ENCODE results near the gene CD226. TPM values are rescaled to one million over a fixed set of nuclear protein-coding genes. Genes with fewer than 3 reads are reported as not detected.
A peak's percentile ranks its signal among the peaks of the same experiment; 100 is the strongest.
"Not testable (repeated sequence)": the region's sequence is repeated elsewhere in the genome, so short reads cannot be mapped to it uniquely, and the experiment has no call there.

Gene CD226
- total RNA-seq, 2 donors from 2014 or later: 42.4 to 86.5 TPM

GRCh38 chr18:69870736-69871135 lies 76.9 kb downstream of the CD226 start:
- no peak overlapping the region for H3K27ac Mint-ChIP-seq
- DNase-seq (ENCODE audit: low spot score in 2 of 2): no peak

DNA sequence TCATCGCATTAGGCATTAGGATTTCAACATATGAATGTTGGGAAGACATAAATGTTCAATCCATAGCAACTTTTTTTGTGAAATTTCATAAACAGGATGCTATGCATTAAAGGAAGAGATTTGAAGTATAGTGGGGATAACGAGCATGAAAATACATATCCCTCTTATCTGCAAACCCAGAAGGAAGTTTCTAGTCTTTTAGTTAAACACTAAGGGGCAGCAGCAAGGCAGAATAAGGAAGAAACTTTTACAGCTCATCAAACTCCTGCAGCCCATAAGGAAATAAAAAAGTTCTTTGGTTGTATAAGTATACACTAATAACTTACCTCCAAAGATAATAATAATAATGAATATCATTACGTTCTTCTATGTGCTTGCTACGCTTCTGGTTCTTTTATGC lies 81.5 kb downstream of the CD226 start:
- peaks cover 0 to 3% of the 10 kb centered on the region in 2 donors for H3K9me3 Mint-ChIP-seq
- no peak overlapping the region for H3K27ac Mint-ChIP-seq
- ATAC-seq (no peak), DNase-seq (ENCODE audit: low spot score in 2 of 2) (no peak)
- H3K36me3 Mint-ChIP-seq: peaks cover 14 to 56% of the 10 kb centered on the region in 2 donors

More at GRCh38 chr18:69870736-69871135, 76.9 kb downstream of the CD226 start:
- ATAC-seq: no peak
- Mint-ChIP-seq H3K9me3 (no peaks in the 10 kb centered on the region), H3K36me3 (peaks cover 19 to 51% of the 10 kb centered on the region in 2 donors)

- peaks cover 11 to 51% of the 10 kb centered on the region in 2 donors for H3K36me3 Mint-ChIP-seq
Measured at GRCh38 chr18:69865776-69866175, 81.9 kb downstream of the CD226 start.

GRCh38 chr18:69864802-69865201 lies 82.9 kb downstream of the CD226 start:
- H3K9me3 Mint-ChIP-seq; DNase-seq (ENCODE audit: low spot score in 2 of 2): not testable (repeated sequence)
- ATAC-seq: peak; percentile 53 to 71
- peaks cover 11 to 47% of the 10 kb centered on the region in 2 donors for H3K36me3 Mint-ChIP-seq
- peak overlapping the region in 1 of 2 donors; percentile 50 for H3K27ac Mint-ChIP-seq

More at GRCh38 chr18:69865776-69866175, 81.9 kb downstream of the CD226 start:
- DNase-seq (ENCODE audit: low spot score in 2 of 2) (no peak), ATAC-seq (no peak)
- Mint-ChIP-seq H3K27ac (no peak overlapping the region), H3K9me3 (peaks cover 0 to 3% of the 10 kb centered on the region in 2 donors)

GRCh38 chr18:69858897-69859296 lies 88.8 kb downstream of the CD226 start:
- no peak for DNase-seq (ENCODE audit: low spot score in 2 of 2)
- ATAC-seq: no peak
- Mint-ChIP-seq H3K36me3 (peaks cover 25 to 28% of the 10 kb centered on the region in 2 donors), H3K27ac (no peak overlapping the region), H3K9me3 (peaks cover 0 to 3% of the 10 kb centered on the region in 2 donors)

DNA sequence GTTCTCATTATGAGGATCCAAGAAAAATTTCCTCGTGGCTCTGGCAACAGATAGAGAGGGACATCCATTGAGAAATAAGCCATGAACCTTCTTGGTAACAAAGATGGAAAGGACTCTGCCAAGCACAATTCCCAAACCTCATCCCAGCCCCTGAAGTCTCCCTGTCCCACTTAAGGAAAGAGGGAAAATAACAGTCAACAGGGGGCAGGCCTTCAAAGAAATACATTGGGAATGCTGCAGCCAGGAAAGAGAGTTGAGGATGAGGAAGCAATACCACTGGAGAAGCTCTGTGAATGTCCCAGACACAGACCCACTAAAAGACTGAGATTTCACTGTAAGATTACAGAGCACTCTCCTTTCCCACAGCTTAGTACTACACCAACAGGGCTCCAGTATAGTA lies 93.2 kb downstream of the CD226 start:
- H3K27ac Mint-ChIP-seq: no peak overlapping the region

DNA sequence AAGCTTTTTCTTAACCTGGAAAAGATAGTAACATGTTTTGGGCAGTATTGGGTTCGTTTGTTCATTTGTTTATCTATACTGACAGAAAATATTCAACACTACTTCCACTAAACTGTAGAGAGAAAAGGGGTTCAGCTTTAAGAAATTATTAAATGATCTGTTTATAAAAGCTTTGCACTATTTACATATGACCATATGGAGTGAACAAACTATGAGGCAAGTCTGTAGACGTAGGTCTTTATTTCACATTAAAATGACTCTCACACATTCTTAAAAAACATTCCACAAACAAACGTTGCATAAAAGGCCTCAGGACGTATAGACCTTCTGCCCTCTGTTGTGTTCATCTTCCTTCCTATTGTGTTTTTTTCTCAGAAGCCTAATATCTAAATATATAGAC lies 94.6 kb downstream of the CD226 start:
- ATAC-seq (no peak), DNase-seq (ENCODE audit: low spot score in 2 of 2) (no peak)
- H3K27ac Mint-ChIP-seq: no peak overlapping the region
- peaks cover 15 to 23% of the 10 kb centered on the region in 2 donors for H3K36me3 Mint-ChIP-seq
- H3K9me3 Mint-ChIP-seq: no peaks in the 10 kb centered on the region

More for the DNA sequence above, 93.2 kb downstream of the CD226 start:
- no peak for DNase-seq (ENCODE audit: low spot score in 2 of 2)
- ATAC-seq: no peak
- Mint-ChIP-seq H3K36me3 (peaks cover 19 to 23% of the 10 kb centered on the region in 2 donors), H3K9me3 (no peaks in the 10 kb centered on the region)

DNA sequence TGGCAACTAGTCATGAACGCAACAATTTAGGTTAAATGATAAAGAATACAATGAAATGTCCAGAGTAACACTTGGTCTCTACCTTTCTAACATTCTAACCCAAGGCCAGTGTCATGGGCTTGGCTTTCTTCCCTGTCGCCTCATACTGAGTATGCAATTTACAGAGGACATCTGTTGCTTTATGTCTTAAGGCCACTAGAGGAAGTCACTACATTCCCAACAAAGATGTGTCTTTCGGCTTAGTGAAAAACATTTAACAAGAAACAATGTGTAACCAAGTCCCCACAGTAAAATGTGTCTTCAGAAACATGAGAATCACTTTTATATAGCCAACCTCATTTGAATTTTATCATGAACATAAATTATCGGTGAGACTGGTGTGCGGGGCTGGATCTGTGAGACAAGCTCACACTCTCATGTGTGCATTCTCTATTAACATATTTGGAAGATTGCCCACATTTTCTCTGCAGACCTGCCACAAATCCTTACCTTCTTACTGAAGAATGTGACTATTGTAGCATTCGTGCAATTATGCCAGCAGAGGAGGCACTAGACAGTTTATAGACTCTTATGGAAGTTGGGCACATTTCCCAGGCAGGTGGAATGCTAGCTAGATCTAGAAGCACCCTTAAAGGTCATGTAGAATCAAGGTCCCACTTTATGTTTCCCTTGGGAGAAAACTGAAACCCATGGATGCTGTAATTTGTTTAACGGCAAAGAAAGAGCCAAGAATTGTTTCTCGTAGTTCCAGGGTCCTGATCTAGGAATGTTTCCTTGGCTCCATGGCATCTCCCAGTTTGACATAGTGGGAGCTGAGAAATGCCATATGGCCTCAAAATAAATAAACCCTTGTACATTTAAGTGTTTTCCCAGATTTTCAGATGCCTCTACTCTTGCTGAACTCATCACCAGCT lies 101.8 kb downstream of the CD226 start:
- ATAC-seq: no peak
- H3K9me3 Mint-ChIP-seq: no peaks in the 10 kb centered on the region
- DNase-seq (ENCODE audit: low spot score in 2 of 2): no peak
- no peak overlapping the region for H3K27ac Mint-ChIP-seq
- no peaks in the 10 kb centered on the region for H3K36me3 Mint-ChIP-seq

GRCh38 chr18:69844656-69845055 lies 103.0 kb downstream of the CD226 start:
- ATAC-seq: no peak
- H3K27ac Mint-ChIP-seq: no peak overlapping the region
- no peaks in the 10 kb centered on the region for H3K9me3 Mint-ChIP-seq
- H3K36me3 Mint-ChIP-seq: peaks cover 0 to 7% of the 10 kb centered on the region in 2 donors
- no peak for DNase-seq (ENCODE audit: low spot score in 2 of 2)

GRCh38 chr18:69843015-69843414 lies 104.7 kb downstream of the CD226 start:
- DNase-seq (ENCODE audit: low spot score in 2 of 2) (no peak), ATAC-seq (no peak)
- Mint-ChIP-seq H3K27ac (no peak overlapping the region), H3K36me3 (peaks cover 0 to 7% of the 10 kb centered on the region in 2 donors), H3K9me3 (no peaks in the 10 kb centered on the region)

DNA sequence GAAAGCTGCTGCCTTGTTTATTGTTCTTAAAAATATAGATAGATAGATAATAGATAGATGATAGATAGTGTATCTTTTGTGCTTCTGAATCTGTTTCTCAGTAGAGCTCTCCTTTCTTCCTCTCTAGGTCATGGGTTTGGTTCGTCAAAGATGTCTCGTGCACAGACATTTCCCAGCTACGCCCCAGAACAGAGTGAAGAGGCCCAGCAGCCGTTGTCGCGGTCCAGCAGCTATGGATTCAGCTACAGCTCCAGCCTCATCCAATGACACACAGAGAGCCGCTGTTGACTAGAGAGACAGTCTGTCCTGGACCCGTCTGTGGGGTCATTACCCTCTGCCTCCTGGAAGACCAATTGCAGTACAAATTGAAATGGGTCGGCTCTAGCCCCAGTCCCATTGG lies 106.6 kb downstream of the CD226 start:
- H3K27ac Mint-ChIP-seq: no peak overlapping the region
- no peaks in the 10 kb centered on the region for H3K9me3 Mint-ChIP-seq
- no peak for DNase-seq (ENCODE audit: low spot score in 2 of 2)
- peaks cover 0 to 9% of the 10 kb centered on the region in 2 donors for H3K36me3 Mint-ChIP-seq
- no peak for ATAC-seq

- ATAC-seq (no peak), DNase-seq (ENCODE audit: low spot score in 2 of 2) (no peak)
- Mint-ChIP-seq H3K9me3 (no peaks in the 10 kb centered on the region), H3K27ac (no peak overlapping the region), H3K36me3 (peaks cover 0 to 16% of the 10 kb centered on the region in 2 donors)
Measured at GRCh38 chr18:69840445-69840844, 107.2 kb downstream of the CD226 start.

GRCh38 chr18:69840001-69840400 lies 107.7 kb downstream of the CD226 start:
- DNase-seq (ENCODE audit: low spot score in 2 of 2): no peak
- ATAC-seq: no peak
- Mint-ChIP-seq H3K9me3 (no peaks in the 10 kb centered on the region), H3K36me3 (peaks cover 0 to 18% of the 10 kb centered on the region in 2 donors), H3K27ac (no peak overlapping the region)

DNA sequence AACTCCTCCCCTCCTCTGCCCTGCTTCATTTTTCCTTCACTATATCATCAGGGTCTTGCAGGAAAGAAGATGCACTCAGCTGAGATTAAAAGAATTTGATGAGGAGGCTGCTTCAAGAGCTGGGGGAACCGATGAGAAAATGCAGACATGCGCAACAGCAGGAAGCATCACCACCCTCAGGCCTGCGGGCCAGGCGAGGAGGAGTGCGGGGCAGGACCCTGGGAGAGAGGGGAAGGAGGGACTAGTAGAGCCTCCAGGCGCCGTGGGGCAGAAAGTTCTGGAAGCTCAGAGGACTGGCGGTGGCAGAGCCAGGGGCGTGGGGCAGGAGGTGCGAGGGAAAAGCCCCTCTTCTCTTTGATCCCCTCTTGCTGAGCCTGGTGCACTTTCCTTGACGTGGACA lies 108.2 kb downstream of the CD226 start:
- no peaks in the 10 kb centered on the region for H3K9me3 Mint-ChIP-seq
- ATAC-seq: no peak

DNA sequence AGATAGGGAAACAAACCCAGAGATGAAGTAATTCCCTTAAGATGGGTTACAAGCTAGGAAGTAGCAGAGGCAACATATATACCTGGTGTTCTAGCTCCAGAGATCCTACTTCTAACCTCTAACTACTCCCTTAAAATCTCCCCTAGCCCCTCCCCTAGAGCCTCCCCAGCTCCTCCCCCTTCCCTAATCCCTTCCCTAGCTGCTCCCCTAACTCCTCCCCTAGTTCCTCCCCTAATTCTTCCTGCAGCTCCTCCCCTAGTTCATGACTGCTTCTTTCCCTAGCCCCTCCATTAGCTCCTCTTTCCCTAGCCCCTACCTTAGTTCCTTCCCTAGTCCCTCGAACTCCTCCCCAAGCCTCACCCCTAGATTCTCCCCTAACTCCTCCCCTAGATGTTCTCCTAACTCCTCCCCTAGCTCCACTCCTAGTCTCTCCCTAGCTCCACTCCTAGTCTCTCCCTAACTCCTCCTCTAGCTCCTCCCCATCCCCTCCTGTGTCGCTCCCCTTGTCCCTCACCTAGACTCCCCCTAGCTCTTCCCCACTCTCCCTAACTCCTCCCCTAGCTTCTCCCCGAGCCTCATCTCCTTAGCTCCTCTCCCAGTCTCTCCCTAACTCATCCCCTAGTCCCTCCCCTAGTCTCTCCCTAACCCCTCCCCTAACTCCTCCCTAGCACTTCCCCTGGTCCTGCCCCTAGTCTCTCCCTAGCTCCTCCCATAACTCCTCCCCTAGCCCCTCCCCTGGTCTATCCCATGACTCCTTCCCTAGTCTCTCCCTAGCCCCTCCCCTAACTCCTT lies 108.9 kb downstream of the CD226 start:
- H3K9me3 Mint-ChIP-seq: no peaks in the 10 kb centered on the region
- DNase-seq (ENCODE audit: low spot score in 2 of 2) (peak in 1 of 2 donors; percentile 9), ATAC-seq (peak; percentile 77 to 87)
- no peak overlapping the region for H3K27ac Mint-ChIP-seq
- peaks cover 0 to 18% of the 10 kb centered on the region in 2 donors for H3K36me3 Mint-ChIP-seq

More for the DNA sequence above, 108.2 kb downstream of the CD226 start:
- Mint-ChIP-seq H3K36me3 (peaks cover 0 to 18% of the 10 kb centered on the region in 2 donors), H3K27ac (no peak overlapping the region)
- no peak for DNase-seq (ENCODE audit: low spot score in 2 of 2)

- no peaks in the 10 kb centered on the region for H3K9me3 Mint-ChIP-seq
- H3K27ac Mint-ChIP-seq: no peak overlapping the region
- ATAC-seq (no peak), DNase-seq (ENCODE audit: low spot score in 2 of 2) (no peak)
- peaks cover 0 to 18% of the 10 kb centered on the region in 2 donors for H3K36me3 Mint-ChIP-seq
Measured at GRCh38 chr18:69838003-69838402, 109.7 kb downstream of the CD226 start.

DNA sequence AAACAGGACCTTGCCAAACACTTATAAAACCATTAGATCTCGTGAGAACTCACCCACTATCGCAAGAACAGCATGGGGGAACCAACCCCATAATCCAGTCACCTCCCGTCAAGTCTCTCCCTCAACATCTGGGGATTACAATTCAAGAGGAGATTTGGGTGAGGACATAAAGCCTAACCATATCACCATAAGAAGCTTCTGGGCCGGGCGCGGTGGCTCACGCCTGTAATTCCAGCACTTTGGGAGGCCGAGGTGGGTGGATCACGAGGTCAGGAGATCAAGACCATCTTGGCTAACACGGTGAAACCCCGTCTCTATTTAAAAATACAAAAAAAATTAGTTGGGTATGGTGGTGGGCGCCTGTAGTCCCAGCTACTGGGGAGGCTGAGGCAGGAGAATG lies 112.7 kb downstream of the CD226 start:
- peaks cover 17 to 30% of the 10 kb centered on the region in 2 donors for H3K36me3 Mint-ChIP-seq
- H3K9me3 Mint-ChIP-seq; ATAC-seq; DNase-seq (ENCODE audit: low spot score in 2 of 2); H3K27ac Mint-ChIP-seq: not testable (repeated sequence)

Measured in activated naive CD4-positive, alpha-beta T cell treated with anti-CD3 and anti-CD28 coated beads, Interleukin-2, amount 50 U/mL, for 72 hours (primary cell).